GM21723 (cell line): ENCODE results near the gene NOVA1.

Source experiments
- ATAC-seq: cut with Tn5 transposase; IDR thresholded peaks from one replicate; pipeline ENCODE4 v1.9.1; 2021; ENCODE audit warnings: mild to moderate bottlenecking, moderate library complexity; ENCODE audit not compliant: unreplicated experiment

NOVA1 gene

DNA sequence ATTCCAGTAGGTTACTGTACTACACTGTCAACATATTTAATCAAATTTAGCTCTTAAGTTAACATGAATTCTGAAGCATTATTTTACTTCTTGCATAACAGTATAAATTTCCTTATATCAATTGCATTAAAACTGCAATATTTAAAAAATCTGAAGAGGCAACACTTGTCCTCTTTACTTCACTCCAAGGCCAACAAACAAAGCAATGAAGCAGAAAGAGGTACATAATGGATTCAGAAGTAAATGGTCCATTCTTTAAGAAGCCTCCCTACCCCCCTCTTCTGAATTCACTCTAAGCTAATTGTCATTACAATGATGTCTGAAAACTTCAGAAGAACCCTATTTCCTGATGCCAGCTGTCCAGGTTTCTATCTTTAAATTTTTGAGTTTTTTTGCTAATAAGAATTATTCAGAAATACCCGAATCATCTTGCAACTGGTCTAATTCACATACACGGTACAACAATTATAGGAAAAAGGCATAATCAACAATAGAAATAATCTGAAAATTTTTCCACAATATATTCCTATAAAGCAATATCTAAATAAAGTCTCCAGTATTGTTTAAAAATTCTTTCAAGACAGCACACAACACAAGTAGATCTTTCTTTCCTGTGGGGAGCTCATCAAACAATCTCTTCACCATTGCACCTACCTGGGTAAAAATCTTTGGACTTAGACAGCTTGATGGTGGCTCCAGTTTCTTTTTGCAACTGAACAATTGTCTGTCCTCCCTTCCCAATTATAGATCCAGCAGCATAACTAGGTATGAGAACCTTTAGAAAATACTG lies 2.9 kb downstream of the NOVA1 start:
- no peak for ATAC-seq

DNA sequence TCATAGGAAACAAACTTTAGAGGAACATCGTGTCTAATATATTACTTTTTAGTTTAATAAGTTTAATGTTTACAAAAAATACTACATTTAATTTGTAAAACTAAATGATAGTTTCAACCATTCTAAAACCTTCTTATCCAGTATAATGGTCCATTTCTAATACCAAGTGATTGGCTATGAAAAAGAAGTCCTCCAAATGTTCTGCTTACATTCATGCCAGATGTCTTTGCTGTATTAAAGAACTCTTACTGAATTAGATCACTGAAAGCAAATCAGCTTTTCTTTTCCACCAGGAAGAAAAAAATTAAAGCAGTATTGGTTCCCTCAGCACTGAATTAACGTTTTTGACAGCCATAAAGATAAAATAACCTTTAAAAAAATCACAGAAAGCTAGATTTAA lies 3.7 kb downstream of the NOVA1 start:
- no peak for ATAC-seq

DNA sequence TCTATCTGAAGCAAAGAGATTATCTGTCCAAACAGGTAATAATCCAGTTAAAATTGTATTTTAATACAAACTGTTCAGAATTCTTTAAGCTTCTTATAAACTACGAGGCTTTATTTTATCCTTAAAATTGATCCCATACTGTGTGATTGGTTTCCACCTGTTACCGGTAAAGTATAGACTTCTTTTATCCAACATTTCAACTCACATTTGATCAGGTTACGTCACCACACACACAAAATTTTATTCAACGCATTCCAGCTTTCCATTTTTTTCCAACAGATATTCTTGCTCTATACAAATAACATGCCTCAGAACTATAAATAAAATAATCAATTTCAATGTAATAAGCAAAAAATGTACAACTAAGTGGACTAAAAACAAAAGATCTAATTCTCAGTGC lies 4.5 kb downstream of the NOVA1 start:
- ATAC-seq = no peak

DNA sequence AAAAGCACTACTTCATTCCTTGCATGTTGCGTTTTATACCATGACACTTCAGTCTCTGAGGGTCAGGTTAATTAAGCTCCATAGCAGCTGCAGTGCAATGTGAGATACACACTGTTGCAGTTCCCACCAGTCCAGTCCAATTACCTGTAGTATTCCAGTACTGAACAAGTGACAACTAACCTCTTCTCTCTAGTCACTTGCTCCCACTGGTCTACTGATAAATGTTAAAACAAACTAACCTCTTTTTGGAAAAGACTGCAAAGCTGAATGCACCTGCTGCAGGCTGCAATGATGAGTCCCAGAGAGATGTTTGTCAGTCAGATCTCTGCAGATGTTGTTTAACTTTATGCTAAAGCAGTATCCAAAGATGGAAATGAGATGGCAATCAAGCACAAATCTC lies 7.9 kb downstream of the NOVA1 start:
- no peak for ATAC-seq

DNA sequence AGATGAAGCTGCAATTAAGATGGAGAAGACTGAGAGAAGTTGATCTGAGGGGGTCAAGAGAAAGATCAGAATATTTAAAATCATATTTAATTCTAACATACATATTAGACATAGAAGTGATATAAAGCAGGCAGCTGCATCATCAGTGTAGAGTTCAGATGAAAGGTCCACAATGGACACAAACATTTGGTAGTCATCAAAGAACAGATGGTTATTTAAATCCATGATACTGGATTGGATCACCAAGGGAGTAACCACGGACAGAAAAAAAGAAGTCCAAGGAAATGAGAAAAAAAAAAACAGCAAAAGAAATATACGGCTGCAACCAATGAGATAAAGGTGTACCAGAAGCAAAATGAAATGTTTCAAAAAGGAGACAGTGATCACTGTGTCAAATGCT lies 20.1 kb downstream of the NOVA1 start:
- ATAC-seq = no peak

DNA sequence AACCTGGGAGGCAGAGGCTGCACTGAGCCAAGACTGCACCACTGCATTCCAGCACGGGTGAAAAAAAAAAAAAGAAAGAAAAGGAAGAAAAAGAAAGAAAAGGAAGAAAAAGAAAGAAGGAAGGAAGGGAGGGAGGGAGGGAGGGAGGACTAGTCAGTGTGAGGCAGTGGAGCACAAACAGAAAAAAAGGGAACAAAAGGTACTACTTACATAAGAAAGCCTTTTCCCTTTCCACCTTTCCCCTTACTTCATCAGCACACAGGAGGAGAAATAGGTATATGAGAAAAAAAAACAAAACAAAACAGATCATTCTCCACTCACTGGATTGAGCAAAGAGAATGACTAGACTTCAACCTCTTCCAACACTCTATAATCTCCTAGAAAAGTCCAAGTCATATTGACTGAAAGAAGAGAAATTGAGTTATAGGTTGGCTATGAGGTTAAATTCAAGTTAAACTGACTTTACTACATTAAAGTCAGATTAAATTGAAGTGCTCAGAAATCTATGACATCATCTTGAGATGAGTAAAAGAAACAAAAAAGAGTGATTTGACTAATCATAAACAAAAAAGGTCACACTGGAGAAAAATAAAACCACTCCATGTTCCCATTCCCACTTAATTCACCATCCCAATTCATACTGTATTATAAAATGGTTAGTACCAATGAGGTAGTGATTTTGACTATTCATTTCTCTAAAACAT lies 43.6 kb downstream of the NOVA1 start:
- ATAC-seq = no peak

DNA sequence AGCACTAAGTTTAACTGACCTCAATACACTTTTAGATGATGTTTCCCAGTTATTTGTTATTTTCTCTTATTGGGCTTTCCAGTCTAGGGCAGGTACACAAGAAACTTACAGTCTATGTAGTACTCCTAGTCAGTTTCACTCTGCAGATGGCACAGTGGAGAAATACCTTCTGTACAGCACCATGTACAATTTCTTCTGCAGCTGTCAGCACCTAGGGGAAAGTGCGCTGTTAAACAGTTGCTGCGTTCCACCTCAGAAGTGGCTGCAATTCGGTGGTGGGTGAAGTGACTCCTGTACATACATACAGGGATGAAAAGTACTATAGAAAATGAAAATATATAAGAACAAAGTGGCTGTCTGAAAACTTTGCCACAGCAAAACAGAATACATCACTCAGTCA lies 48.3 kb downstream of the NOVA1 start:
- no peak for ATAC-seq

DNA sequence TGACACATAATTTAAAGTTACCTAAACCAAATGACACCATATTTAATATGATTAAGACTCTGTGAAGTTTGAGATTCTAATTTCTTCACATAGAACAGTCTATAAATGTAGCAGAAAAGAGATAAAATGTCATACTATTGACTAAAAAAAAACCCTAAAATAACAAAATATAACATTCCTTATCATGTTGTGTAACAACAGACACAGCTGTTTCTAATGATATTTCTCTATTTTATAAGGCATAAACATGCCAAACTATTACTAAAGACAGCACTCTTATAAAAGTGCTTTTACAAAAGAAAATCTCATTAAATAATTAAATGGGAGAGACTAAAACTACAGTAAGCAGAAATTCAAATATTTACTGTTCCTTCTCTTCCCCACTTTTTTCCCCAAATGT lies 49.4 kb downstream of the NOVA1 start:
- ATAC-seq = no peak

DNA sequence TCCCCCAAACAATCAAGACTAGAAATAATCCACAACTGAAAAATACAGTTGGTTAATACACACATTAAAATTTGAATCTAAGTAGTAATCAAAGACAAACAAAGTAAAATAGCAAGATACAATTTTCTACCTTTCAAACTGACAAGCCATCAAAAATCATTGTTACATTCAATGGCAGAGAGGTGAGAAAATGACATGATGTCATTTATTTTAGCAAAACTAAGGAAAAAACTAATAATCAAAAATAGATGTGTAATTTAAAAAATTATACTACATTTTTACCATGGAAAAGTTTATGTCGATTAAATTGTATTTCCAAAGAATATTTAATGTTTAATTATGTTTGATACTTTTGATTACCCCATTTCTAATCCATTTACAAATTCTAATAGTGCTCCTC lies 59.7 kb downstream of the NOVA1 start:
- no peak for ATAC-seq

DNA sequence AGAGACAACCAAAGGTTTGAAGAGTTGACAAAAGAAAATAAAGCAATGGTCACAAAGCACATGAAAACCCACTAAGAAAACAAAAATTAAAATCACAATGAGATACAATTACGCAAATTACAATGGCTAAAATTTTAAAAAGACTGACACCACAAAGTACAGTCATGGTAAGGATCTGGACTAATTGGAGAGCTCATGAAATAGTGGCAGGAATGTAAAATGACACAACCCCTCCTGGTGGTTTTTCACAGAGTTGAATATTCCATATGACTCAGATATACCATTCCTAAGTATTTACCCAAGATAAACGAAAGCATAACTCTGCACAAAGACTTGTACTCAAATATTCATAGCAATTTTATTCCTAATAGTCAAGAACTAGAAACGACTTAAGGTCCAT lies 65.9 kb downstream of the NOVA1 start:
- no peak for ATAC-seq

DNA sequence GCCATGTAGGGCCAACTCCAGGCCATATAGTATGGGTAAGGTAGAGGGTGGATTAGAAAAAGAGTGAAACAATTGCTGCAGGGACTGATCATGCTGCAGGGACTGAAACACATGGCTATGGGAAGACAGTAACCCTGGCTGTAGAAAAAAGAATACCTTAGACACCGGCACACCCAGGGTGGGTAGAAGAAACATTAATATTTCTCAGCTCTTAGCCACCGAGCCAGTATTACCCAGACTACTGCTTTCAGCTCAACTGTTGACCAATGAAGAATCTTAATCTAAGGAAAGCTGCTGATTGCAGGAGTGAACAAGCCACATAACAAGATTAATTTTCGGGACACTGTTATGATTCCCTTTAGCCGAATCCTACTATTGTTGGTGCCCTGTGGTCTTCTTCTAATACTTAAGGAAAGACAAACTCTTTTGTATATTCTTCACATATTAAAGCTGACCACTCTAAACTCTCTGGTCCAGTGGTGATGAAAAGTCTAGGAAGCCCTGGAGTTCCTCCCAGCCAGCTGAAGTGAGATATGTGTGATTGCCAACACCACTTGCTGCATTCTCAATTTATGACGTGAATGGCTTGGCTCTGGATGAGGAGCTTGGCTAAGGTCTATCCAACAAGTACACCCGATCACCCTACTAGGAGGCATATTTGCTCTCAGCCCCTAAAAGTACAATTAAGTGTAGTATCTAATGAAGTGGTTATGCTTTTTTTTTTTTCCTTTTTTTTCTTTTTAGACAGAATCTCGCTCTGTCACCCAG lies 69.2 kb downstream of the NOVA1 start:
- ATAC-seq = no peak

DNA sequence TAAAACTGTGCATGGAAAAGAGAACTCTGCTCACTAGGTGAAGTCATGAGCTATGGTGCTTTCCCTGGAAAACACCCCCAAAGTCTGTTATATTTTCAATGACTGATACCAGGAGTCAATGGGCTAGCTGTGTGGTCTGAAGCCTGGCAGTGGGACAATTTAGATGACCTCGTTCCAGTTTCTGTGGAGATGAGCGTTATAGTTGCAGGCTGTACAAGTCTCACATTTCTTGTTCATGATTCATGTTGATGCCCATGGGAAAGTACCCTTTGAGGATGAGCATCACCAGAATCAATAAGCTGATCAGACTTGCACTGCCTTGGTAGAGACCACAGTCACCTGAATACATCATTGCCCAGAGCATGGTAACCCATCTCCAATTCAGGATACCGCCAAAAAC lies 70.7 kb downstream of the NOVA1 start:
- ATAC-seq = no peak

DNA sequence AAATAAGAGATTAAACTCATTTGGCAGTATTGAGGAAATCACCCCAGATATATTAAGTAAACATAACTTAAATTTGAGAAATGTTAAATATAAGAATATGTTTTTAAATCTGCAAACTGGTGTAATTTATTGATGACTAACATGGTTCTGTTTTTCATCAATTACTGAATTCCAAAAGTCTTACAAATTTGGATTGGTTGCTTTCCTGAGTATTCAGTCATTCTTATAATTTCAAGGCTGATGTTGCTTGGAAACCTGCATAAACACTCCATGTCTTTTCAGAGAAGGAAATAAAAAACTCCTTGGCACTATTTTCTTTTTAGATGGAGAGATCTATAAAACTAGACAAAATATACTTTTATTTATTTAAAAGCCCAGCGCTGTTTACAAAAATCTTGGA lies 71.7 kb downstream of the NOVA1 start:
- no peak for ATAC-seq

DNA sequence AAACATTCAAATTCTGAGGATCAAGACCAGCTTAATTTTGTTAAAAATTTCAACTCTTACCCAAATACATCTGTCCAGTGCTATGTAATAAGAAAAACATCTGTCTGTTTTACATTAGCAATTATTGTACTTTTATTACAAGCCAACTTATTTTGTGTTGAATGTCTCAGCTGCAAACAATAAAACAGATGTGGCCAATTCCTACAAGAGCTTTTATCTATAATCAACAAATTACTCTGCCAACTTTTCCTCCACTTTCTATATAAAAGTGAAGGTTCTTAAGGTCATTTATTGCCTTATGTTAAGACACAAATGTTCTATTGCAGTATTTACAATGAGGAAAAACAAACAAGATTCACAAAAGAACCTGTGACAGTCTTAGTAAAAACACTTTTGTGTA lies 72.7 kb downstream of the NOVA1 start:
- ATAC-seq = no peak

DNA sequence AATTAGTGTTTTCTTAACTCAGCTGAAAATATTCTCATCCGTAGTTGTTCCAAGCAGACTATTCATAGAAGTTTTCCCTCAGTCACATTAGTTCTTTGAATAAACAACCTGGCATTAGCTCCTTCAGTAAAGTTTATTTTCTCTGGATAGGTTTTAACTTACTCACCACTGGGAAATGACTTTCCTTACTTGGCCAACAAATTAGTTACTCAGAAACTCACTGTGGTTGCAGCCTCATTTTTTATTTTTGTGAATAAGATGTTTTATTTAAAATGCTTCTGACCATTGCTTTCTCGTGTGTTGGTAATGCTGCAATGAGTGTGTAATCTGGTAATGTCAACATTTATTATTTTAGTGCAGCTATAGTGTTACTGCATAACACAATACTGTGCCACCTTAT lies 74.9 kb downstream of the NOVA1 start:
- ATAC-seq = no peak

DNA sequence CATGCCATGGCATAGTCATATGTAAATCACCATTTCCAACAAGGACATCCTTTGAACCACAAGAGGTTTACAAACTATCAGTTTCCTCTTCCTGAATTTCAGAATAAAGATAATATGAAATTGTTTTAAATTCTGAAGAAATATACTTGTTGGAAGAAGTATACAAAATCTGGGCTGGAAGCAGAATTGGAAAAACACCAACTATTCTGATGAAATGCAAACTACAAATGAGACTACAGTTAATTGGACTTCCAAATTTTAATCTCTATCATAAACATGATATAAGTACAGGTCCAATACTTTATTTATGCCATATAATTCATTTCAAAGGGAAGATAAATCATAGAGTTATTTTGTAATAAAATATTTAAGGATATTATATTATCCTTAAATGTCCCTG lies 80.1 kb downstream of the NOVA1 start:
- ATAC-seq = no peak

DNA sequence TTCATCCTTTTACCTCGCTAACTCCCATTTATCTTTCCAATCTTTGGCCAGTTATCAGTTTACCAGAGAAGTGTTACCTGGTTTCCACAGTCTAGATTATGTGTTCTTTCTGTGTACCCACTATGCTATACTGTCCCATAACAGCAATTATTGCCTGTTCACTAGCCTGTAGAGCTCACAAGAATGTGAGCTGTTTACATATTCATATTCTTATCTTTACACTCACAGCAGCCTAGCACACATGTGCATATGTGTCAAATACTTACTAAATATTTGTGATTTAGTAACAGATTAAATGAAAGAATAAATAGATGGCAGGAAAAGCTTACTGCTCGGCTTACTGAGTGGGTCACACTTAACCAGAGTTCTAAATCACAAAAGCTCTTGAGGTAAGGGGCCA lies 97.8 kb downstream of the NOVA1 start:
- no peak for ATAC-seq

DNA sequence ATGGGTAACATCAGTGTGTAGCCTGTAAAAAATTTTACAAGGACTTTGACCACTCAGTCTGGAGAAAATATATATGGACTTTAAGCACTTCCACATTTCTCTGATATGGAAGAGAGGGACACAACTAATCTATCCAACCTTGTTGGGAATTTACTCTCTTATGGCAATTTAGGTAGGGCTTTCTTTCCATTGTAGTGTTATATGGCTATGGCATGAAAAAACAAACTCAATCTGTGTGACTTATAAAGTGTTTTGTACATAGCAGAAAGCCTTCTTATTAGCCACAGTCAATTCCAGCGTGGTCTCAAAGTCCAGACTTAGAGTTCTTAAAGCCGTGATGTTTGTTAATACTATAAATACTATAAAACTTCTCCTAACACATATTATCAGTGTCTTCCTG lies 98.3 kb downstream of the NOVA1 start:
- ATAC-seq = no peak

DNA sequence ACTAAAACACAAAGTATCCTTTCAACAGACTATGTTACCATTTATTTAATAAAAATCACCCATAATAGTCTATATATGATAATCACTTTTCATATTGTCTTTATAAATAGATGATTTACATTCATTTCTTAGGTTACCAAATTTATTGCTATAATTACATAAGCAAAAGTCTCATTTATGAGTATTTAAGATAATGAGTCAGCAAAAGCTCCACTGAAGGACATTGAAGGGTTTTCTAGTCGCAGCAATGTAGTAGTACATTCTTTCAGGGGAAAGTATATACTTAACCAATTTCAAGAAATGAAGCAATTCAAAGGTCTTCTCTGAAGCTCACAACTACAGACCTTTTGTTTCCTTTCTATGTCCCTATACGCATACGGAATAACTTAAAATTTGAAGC lies 110.9 kb downstream of the NOVA1 start:
- no peak for ATAC-seq

DNA sequence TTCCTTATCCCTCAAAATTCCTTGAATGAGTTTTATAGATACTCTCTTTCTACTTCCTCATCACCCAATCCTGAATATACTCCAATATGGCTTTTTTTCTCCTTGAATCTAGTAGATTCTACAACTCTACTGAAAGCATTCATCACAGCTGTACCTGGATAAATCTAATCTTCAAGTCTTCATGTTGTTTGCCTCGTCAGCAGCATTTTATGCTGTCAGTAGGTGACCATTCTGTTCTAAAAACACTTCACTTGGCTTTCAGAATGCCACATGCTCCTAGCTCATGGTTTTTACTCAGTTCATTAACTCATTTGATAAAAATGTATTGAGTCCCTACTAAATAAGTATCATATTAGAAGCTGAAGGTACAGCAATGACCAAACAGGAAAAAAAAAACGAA lies 113.3 kb downstream of the NOVA1 start:
- no peak for ATAC-seq

DNA sequence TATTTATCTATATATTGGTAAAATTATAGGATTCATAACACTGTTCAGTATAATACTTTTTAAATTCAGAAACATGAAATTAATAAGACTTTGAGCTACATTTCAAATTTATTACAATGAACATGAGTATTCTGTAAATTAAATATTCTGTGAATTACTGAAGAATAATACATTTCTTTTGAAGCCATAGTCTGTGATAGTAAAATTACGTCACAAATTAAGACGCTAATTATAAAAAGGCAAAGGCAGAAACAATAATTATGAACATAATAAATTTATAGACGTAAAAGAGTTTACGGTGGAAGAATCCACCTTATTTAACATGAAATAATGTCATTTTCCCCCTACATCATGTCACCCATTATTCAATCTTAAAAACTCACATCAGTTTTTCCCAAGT lies 118.9 kb downstream of the NOVA1 start:
- no peak for ATAC-seq

DNA sequence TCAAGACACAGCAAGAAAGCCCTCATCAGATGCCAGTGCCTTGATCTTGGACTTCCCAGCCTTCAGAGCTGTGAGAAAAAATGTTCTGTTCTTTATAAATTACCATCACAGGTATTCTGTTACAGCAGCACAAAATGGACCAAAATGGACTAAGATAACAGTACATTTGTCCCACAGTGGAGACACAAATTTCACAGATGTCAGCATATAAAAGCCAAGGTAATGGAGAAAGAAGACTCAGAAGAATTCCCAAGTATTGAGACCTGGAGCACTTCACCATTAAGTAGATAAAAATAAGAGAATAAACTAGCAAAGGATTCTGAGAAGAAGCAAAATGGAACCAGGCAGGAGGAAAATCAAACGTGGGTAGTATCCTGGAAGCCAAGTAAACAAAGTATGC lies 131.0 kb downstream of the NOVA1 start:
- ATAC-seq = no peak
